NCI-H187 treated with DMSO at 0.1 percent for 48 hours (cell line): ENCODE data around the gene NECTIN2.
"Not testable (repeated sequence)": the region's sequence is repeated elsewhere in the genome, so short reads cannot be mapped to it uniquely, and the experiment has no call there.

Source experiments
- DNase-seq: peaks from one replicate; lab custom pipeline; 2025; lab: John Stamatoyannopoulos, UW

Gene NECTIN2

DNA sequence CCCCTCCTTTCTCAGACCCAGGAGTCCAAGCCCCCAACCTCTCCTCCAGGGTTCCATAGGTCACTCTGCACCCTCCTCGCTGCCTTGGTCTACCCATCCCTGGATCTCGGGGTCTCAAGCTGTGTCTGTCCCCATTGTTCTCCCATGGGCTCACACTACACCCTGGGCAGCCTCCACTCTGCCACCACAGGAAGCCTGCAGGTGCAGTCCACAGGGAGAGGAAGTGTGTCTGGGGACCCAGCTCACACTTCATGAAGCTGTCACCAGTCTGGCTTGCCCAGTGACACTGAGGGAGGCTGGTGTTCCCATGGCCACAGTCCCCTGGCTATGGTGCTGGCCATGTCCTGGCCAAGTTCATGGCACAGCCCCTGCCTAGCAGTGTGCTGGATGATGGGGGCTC, 5.3 kb downstream of the NECTIN2 start:
- no peak for DNase-seq

DNA sequence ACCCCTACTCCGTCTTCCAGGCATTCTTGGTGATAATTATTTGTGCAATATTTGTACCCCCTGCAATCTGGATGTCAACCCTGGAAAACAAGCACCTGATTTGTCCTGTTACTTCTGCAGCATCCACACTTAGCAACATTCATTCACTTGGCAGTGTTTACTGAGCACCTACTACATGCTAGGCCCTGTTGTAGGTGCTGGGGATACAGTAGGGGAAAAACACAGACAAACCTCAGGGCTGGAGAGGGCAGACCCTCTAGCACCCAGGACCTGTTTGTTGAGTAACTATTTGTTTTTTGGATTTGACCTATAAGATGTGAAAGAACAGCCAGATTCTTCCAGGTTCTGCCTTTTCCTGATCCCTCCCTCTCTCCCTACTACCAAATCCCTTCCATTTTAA, 9.5 kb downstream of the NECTIN2 start:
- DNase-seq = no peak

DNA sequence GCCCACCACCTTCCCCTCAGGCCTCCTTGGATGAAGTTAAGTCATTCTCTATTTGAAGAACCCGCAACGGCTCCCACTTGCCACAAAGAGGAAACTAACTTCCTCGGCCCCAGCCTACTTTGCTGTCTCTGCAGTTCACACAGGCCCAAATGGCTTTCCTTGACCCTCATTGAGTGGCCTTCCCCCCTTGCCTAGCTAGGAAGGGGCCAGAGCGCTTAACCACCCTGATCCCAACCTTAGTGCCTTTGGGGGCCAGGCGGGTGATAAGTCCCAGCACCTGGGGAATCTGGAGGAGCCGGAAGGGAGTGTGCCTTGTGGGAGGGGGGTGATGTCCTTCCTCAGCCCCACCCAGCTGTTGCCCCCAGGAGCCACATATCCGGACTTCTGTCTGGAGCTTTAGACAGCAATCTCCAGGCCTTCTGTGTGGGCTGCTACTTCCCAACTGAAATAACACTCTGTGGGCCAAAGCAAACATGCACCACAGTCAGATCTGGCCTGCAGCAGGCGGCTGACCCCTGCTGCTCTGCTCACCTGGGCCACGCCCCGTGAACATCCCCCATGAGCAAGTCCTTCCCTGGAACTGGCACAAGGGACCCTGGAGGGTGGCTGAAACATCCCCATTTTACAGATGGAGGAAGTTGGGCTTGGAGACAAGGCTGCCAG, 10.5 kb downstream of the NECTIN2 start:
- no peak for DNase-seq

- DNase-seq = no peak
Observed at GRCh38 chr19:44857837-44858236, 11.7 kb downstream of the NECTIN2 start.

DNA sequence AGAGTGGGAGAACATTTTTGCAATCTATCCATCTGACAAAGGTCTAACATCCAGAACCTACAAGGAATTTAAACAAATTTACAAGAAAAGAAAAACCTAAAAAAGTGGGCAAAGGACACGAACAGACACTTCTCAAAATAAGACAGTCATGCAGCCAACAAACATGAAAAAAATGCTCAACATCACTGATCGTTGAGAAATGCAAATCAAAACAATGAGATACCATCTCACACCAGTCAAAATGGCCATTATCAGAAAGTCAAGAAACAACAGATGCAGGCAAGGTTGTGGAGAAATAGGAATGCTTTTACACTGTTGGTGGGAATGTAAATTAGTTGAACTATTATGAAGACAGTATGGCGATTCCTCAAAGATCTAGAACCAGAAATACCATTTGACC, 15.5 kb downstream of the NECTIN2 start:
- DNase-seq = not testable (repeated sequence)

DNA sequence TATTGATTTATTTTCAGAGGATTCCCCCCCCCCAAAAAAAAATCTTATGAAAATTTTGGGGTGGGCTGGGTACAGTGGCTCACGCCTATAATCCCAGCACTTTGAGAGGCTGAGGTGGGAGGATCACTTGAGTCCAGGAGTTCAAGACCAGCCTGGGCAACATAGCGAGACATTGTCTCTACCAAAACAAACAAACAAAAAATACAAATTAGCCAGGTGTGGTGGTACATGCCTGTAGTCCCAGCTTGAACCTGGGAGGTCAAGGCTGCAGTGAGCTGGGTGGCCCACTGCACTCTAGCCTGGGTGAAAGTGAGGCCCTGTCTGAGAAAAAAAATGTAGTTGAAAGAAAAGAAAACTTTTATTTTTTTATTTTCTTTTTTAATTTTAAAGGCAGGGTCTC, 17.9 kb downstream of the NECTIN2 start:
- no peak for DNase-seq

DNA sequence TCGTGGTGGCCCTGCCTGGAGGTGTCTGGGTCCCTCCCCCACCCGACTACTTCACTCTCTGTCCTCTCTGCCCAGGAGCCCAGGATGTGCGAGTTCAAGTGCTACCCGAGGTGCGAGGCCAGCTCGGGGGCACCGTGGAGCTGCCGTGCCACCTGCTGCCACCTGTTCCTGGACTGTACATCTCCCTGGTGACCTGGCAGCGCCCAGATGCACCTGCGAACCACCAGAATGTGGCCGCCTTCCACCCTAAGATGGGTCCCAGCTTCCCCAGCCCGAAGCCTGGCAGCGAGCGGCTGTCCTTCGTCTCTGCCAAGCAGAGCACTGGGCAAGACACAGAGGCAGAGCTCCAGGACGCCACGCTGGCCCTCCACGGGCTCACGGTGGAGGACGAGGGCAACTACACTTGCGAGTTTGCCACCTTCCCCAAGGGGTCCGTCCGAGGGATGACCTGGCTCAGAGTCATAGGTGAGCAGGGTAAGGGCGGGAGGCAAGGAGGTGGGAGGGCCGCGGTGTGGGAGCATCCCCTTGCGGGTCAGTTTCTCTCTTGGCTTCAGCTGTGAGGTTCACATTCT, 19.2 kb downstream of the NECTIN2 start:
- DNase-seq = no peak

DNA sequence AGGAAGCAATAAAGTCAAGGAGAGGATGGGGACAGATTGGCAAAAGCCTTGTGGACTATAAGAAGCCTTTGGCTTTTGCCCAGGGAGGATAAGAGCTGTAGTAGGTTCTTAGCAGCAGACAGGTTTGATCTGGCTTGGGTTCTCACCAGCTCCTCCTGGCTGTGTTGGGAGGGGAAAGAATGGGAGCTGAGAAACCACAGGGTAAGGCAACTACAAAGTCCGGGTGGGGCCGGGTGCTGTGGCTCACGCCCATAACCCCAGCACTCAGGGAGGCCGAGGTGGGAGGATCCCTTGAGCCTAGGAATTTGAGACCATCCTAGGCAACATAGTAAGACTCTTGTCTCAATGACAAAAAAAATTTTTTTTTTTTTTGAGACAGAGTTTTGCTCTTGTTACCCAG, 20.6 kb downstream of the NECTIN2 start:
- no peak for DNase-seq

DNA sequence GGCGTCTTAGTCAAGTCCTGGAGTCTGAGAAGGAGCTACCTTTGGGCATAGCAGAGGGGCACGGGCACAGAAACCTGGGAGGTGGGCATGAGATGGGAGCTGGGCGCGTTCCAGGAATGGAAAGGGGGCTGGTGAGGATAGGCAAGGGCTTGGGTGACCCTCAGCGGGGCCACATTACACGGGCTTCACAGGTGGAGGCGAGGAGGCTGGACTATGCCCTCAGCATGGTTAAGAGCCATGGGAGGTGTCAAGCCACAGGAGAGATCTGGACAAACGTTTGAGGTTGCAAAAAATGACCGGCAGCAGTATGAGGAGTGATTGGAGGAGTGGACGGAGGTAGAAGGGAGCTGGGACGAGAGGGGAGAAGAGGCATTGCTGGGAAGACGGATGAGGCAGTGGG, 21.5 kb downstream of the NECTIN2 start:
- DNase-seq = no peak

DNA sequence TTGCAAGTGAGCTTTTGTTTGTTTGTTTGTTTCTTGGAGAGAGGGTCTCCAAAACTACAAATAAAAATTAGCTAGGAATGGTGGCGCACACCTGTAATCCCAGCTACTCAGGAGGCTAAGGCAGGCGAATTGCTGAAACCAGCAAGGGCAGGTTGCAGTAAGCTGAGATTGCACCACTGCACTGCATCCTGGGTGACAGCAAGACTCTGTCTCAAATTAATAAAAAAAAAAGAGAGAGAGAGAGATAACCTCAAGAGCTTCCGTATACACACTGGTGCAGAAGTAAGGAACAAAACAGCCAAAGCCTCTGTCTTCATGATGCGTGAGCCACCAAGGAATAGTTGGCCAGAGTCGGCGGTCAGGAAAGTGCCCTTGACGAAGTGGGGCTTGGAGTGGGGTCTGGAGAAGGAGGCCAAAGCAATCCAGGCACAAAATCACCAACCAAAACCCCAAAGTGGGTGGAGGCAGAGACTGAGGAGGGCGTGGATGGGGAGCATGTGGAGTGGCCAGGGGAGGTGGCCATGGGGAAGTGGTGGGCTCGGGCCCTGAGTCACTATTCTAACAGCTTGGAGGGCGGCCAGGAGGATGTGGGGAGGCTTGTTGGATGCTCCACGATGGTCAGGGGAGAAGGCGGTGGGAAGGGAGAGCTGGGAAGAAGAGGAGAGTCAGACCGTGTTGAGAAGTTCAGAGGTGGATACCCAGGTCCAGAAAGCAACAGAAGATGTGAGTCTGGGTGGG, 23.8 kb downstream of the NECTIN2 start:
- no peak for DNase-seq

DNA sequence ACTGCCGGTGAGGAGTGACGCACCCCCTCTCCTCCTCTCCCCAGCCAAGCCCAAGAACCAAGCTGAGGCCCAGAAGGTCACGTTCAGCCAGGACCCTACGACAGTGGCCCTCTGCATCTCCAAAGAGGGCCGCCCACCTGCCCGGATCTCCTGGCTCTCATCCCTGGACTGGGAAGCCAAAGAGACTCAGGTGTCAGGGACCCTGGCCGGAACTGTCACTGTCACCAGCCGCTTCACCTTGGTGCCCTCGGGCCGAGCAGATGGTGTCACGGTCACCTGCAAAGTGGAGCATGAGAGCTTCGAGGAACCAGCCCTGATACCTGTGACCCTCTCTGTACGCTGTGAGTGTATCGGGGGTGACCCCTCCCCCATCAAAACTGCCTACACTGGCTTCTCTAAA, 25.7 kb downstream of the NECTIN2 start:
- DNase-seq = no peak

DNA sequence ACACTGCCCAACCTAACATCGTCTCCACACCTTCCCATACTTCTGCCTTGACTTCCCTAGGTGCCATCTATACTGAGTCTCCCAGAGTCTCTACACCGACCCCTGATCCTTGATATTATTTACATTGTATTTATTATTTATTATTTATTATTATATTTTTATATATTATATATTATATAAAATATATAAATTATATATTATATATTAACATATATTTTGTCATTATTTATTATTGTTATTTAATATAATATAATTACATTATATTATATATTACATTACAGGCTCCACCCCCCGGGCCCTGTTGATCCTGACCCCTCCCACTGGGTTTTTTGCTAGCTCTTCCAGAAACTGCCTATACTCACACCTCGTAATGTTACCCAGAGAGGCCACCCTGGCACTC, 26.6 kb downstream of the NECTIN2 start:
- DNase-seq = no peak

DNA sequence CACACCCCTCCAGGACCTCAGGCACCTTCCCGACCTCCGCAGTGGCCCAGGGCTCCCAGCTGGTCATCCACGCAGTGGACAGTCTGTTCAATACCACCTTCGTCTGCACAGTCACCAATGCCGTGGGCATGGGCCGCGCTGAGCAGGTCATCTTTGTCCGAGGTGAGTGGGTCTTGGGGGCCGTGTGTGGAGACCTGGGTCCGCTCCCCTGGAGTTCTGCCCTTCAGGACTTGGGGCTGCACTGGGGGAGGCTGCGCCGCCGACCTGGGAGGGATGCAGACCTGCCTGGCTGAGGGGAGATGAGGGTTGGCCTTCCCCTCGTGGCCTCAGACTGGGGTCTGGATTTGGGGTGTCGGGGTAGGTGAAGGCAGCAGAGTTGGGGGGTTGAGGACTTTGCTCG, 28.2 kb downstream of the NECTIN2 start:
- no peak for DNase-seq

GRCh38 chr19:44875666-44876451, 29.8 kb downstream of the NECTIN2 start:
- DNase-seq = no peak

- DNase-seq = no peak
Observed at GRCh38 chr19:44876930-44877535, 30.9 kb downstream of the NECTIN2 start.

- DNase-seq = no peak
Observed at GRCh38 chr19:44878120-44878865, 32.2 kb downstream of the NECTIN2 start.

- no peak for DNase-seq
Observed at GRCh38 chr19:44879309-44880065, 33.4 kb downstream of the NECTIN2 start.

DNA sequence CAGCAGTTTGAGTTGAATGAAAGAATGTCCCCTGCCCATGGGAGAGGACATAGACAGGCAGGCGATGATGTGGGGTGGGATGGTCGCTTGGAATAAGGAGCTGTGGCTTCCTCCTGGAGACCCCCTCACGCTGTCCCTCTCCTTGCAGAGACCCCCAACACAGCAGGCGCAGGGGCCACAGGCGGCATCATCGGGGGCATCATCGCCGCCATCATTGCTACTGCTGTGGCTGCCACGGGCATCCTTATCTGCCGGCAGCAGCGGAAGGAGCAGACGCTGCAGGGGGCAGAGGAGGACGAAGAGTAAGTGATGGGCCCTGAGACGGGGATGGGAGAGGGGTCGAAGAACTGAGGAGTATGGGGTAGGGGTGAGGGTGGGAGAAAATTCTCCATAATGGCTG, 36.0 kb downstream of the NECTIN2 start:
- no peak for DNase-seq

- DNase-seq = not testable (repeated sequence)
Observed at GRCh38 chr19:44882619-44883397, 36.7 kb downstream of the NECTIN2 start.

DNA sequence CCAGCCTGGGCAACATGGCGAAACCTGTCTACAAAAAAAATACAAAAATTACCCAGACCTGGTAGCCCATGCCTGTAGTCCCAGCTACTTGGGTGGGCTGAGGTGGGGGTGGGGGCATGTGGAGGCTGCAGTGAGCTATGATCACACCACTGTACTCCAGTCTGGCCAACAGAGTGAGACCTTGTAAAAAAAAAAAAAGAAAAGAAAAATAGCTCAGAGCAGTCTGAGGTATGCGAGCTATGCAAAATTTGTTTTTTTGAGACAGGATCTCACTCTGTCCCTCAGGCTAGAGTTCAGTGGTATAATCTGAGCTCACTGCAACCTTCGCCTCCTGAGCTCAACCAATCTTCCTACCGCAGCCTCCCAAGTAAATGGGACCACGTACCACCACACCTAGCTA, 37.8 kb downstream of the NECTIN2 start:
- DNase-seq = no peak
